ENCODE results near the gene TMEM181. TPM values are rescaled to one million over a fixed set of nuclear protein-coding genes. Genes with fewer than 3 reads are reported as not detected.
A peak's percentile ranks its signal among the peaks of the same experiment; 100 is the strongest.

TMEM181 gene
- total RNA-seq, 1 donor from 2014 or later = 27.3 TPM

- TF ChIP-seq EZH2 (IDR thresholded peaks at IDR 0.05) (no peak), EZH2phosphoT487 (IDR thresholded peaks at IDR 0.05) (no peak), CTCF (IDR thresholded peaks at IDR 0.05) (no peak)
- no peaks in the 10 kb centered on the region for H3F3A ChIP-seq (ENCODE audit: low read depth)
- Mint-ChIP-seq H3K36me3 (peaks cover 3% of the 10 kb centered on the region), H3K27me3 (ENCODE audit: insufficient read depth, low read depth) (peaks cover 4% of the 10 kb centered on the region), H3K27ac (peak overlapping the region; percentile 72), H3K4me1 (peaks cover 28% of the 10 kb centered on the region), H3K9me3 (no peaks in the 10 kb centered on the region), H3K4me3 (no peak overlapping the region)
- H3K9ac ChIP-seq = no peak overlapping the region
- no peaks in the 10 kb centered on the region for H3K27me3 ChIP-seq
- H4K20me1 ChIP-seq (ENCODE audit: low read depth) = peaks cover 54% of the 10 kb centered on the region
- DNase-seq (ENCODE audit: low spot score) = peak; percentile 29
- peaks cover 6% of the 10 kb centered on the region for H3K4me1 ChIP-seq
- H3K36me3 ChIP-seq = no peaks in the 10 kb centered on the region
- H3K79me2 ChIP-seq (ENCODE audit: low read depth) = peaks cover 86% of the 10 kb centered on the region
- H3K4me2 ChIP-seq = no peak overlapping the region
- no peaks in the 10 kb centered on the region for H3K9me3 ChIP-seq (ENCODE audit: low read depth)
- no peak overlapping the region for H3K4me3 ChIP-seq
- no peak overlapping the region for H3K27ac ChIP-seq
- no peak overlapping the region for H2AFZ ChIP-seq (replicated peaks)
These were observed 8.7 kb downstream of the TMEM181 start for GRCh38 chr6:158568549-158568948.

- H3K79me2 ChIP-seq (ENCODE audit: low read depth) = peaks cover 83% of the 10 kb centered on the region
- Mint-ChIP-seq H3K36me3 (peaks cover 4% of the 10 kb centered on the region), H3K27me3 (ENCODE audit: insufficient read depth, low read depth) (peaks cover 4% of the 10 kb centered on the region), H3K27ac (no peak overlapping the region), H3K9me3 (no peaks in the 10 kb centered on the region), H3K4me3 (no peak overlapping the region), H3K4me1 (peaks cover 28% of the 10 kb centered on the region)
- DNase-seq (ENCODE audit: low spot score) = no peak
- H3K9me3 ChIP-seq (ENCODE audit: low read depth) = no peaks in the 10 kb centered on the region
- no peak overlapping the region for H2AFZ ChIP-seq (replicated peaks)
- no peak overlapping the region for H3K4me2 ChIP-seq
- H3F3A ChIP-seq (ENCODE audit: low read depth) = no peaks in the 10 kb centered on the region
- TF ChIP-seq EZH2 (IDR thresholded peaks at IDR 0.05) = no peak
- no peak for TF ChIP-seq EZH2phosphoT487 (IDR thresholded peaks at IDR 0.05)
- TF ChIP-seq CTCF (IDR thresholded peaks at IDR 0.05) = no peak
- H3K36me3 ChIP-seq = no peaks in the 10 kb centered on the region
- no peaks in the 10 kb centered on the region for H3K27me3 ChIP-seq
- H4K20me1 ChIP-seq (ENCODE audit: low read depth) = peaks cover 49% of the 10 kb centered on the region
- no peak overlapping the region for H3K27ac ChIP-seq
- H3K4me3 ChIP-seq = no peak overlapping the region
- peaks cover 6% of the 10 kb centered on the region for H3K4me1 ChIP-seq
- no peak overlapping the region for H3K9ac ChIP-seq
These were observed 9.1 kb downstream of the TMEM181 start for GRCh38 chr6:158569036-158569435.

GRCh38 chr6:158570681-158570962, 10.7 kb downstream of the TMEM181 start:
- Histone ChIP-seq H3K9ac (no peak overlapping the region), H3K4me3 (no peak overlapping the region), H3K4me2 (no peak overlapping the region), H4K20me1 (ENCODE audit: low read depth) (peaks cover 34% of the 10 kb centered on the region), H3F3A (ENCODE audit: low read depth) (peaks cover under 1% of the 10 kb centered on the region), H3K27me3 (no peaks in the 10 kb centered on the region), H3K79me2 (ENCODE audit: low read depth) (peaks cover 69% of the 10 kb centered on the region), H3K36me3 (no peaks in the 10 kb centered on the region), H3K9me3 (ENCODE audit: low read depth) (no peaks in the 10 kb centered on the region), H2AFZ (replicated peaks) (no peak overlapping the region), H3K4me1 (peaks cover 7% of the 10 kb centered on the region), H3K27ac (no peak overlapping the region)
- Mint-ChIP-seq H3K4me3 (no peak overlapping the region), H3K27me3 (ENCODE audit: insufficient read depth, low read depth) (peaks cover 4% of the 10 kb centered on the region), H3K36me3 (peaks cover 12% of the 10 kb centered on the region), H3K4me1 (peaks cover 21% of the 10 kb centered on the region), H3K9me3 (no peaks in the 10 kb centered on the region), H3K27ac (no peak overlapping the region)
- TF ChIP-seq EZH2phosphoT487 (IDR thresholded peaks at IDR 0.05) (no peak), EZH2 (IDR thresholded peaks at IDR 0.05) (no peak), CTCF (IDR thresholded peaks at IDR 0.05) (no peak)
- DNase-seq (ENCODE audit: low spot score) = no peak
